Esophagus muscularis mucosa (tissue), 4 donors: Measurements from ENCODE around the gene OR2B3. TPM values are rescaled to one million over a fixed set of nuclear protein-coding genes. Genes with fewer than 3 reads are reported as not detected.

ENCODE experiments used
- DNase-seq: peaks from one replicate; pipeline ENCODE4 v3.0.0-alpha.2; 2017; ENCODE audit errors: extremely low spot score
- H3K27ac ChIP-seq, 4 donors: fragments of 200-600 bp; sonication (generic); replicated peaks in 1 of 4; 1 replicate in 3 of 4; 2 replicates in 1 of 4; pipeline ENCODE4 v1.5.1; 2016 to 2019; ENCODE audit warnings: mild to moderate bottlenecking in 1 of 4
- H3K27me3 ChIP-seq, 4 donors: fragments of 200-600 bp; sonication (generic); one replicate each; pipeline versions ENCODE4 v1.5.1 to v1.6.0; 2016 to 2019
- H3K36me3 ChIP-seq, 4 donors: fragments of 200-600 bp; sonication (generic); one replicate each; pipeline ENCODE4 v1.5.1; 2016 to 2019
- H3K4me1 ChIP-seq, 4 donors: fragments of 200-600 bp; sonication (generic); one replicate each; pipeline ENCODE4 v1.5.1; 2016 to 2019
- H3K4me3 ChIP-seq, 4 donors: fragments of 200-600 bp; sonication (generic); 1 replicate in 2 of 4; 2 replicates in 2 of 4; pipeline ENCODE4 v1.5.1; 2016 to 2019; ENCODE audit warnings: mild to moderate bottlenecking in 4 of 4, moderate library complexity in 1 of 4
- H3K9me3 ChIP-seq, 4 donors: fragments of 200-600 bp; sonication (generic); 1 replicate in 3 of 4; 2 replicates in 1 of 4; pipeline ENCODE4 v1.5.1; 2016 to 2019
- CTCF ChIP-seq, 3 experiments: fragments of 200-600 bp in 2 of 3; fragments of 450-650 bp in 1 of 3; sonication (generic) in 2 of 3; IDR thresholded peaks; one replicate each; pipeline ENCODE4 v1.5.1; 2017 to 2019; ENCODE audit warnings: antibody characterized with exemption in 3 of 3, mild to moderate bottlenecking in 2 of 3, moderate library complexity in 1 of 3
- EP300 ChIP-seq: sonication (generic); formaldehyde crosslinking; IDR thresholded peaks from one replicate; pipeline ENCODE4 v1.6.1; 2017; ENCODE audit warnings: antibody characterized with exemption
- POLR2A ChIP-seq: fragments of 450-650 bp; IDR thresholded peaks from one replicate; pipeline ENCODE4 v1.6.1; 2017; ENCODE audit warnings: antibody characterized with exemption, moderate library complexity, mild to moderate bottlenecking, low read depth
- POLR2AphosphoS5 ChIP-seq, 2 donors: sonication (generic); formaldehyde crosslinking; IDR thresholded peaks; one replicate each; pipeline ENCODE4 v1.6.1; 2017; ENCODE audit warnings: antibody characterized with exemption in 2 of 2
- whole genome bisulfite sequencing: methylation state at CpG from one replicate; pipeline ENCODE4 v1.1.5; 2018; 5-methylcytosine and 5-hydroxymethylcytosine counted together
- intact Hi-C: fragments of 100-400 bp; cut with DNase I; formaldehyde crosslinking; loops from one replicate; pipeline ENCODE4 v1.15.1; 2023
- total RNA-seq, 4 donors: library from RNA; depleted of rRNA; stranded (reverse); fragments of >200 nt; gene quantifications; one replicate each; pipeline versions ENCODE4 v1.1.0 to v1.2.1, GENCODE V29; 2016

OR2B3 gene
- total RNA-seq, 4 donors from 2014 or later = not detected

- 87% methylated on average over 1 of the region's 1 CpG for WGBS
- DNase-seq = no peak
- intact Hi-C loops = no loop called here
These were observed 42.0 kb downstream of the OR2B3 start, which contains the start of gene OR2W1 for GRCh38 chr6:29045075-29045474. Gene OR2W1 (minus strand): TSS chr6:29045175. CDS start chr6:29045175, 0 bp downstream.

More at GRCh38 chr6:29045075-29045474, 42.0 kb downstream of the OR2B3 start, which contains the start of gene OR2W1:
- Histone ChIP-seq H3K4me3 (no peak within 1 kb of the TSS), H3K27me3 (peaks cover 0 to 6% (median 0%) of the 10 kb centered on the region in 4 donors), H3K4me1 (no peaks in the 10 kb centered on the region), H3K36me3 (no peaks in the 10 kb centered on the region), H3K27ac (no peak within 1 kb of the TSS), H3K9me3 (no peaks in the 10 kb centered on the region)
- no peak for TF ChIP-seq EP300
- no peak for TF ChIP-seq POLR2AphosphoS5 (IDR thresholded peaks at IDR 0.05)
- no peak for TF ChIP-seq CTCF (IDR thresholded peaks at IDR 0.05)
- TF ChIP-seq POLR2A = no peak

Other genes with a start within 250 kb of the OR2B3 start
- gene TRIM27, start 163.3 kb downstream of the OR2B3 start, total RNA-seq = 10 to 100 TPM; 31.1 to 42.2 (median 36.0) TPM
- gene ZNF311, start 82.0 kb downstream of the OR2B3 start, total RNA-seq = 1 to 10 TPM in 1 of 4 donors, under 1 TPM in 3; 0.17 to 1.7 (median 0.53) TPM
- gene OR2W1, start 42.1 kb downstream of the OR2B3 start, total RNA-seq = not detected
- not detected for gene OR2J1, start 12.2 kb upstream of the OR2B3 start, total RNA-seq
- gene OR2J3, start 20.7 kb upstream of the OR2B3 start, total RNA-seq = not detected
- not detected for gene OR2J2, start 83.6 kb upstream of the OR2B3 start, total RNA-seq
- gene OR14J1, start 214.4 kb upstream of the OR2B3 start, total RNA-seq = not detected